ENCODE data around the gene OR10C1. TPM values are rescaled to one million over a fixed set of nuclear protein-coding genes. Genes with fewer than 3 reads are reported as not detected.

The OR10C1 gene, protein sequence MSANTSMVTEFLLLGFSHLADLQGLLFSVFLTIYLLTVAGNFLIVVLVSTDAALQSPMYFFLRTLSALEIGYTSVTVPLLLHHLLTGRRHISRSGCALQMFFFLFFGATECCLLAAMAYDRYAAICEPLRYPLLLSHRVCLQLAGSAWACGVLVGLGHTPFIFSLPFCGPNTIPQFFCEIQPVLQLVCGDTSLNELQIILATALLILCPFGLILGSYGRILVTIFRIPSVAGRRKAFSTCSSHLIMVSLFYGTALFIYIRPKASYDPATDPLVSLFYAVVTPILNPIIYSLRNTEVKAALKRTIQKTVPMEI
- total RNA-seq (2013): not detected
- not detected for polyA plus RNA-seq
- not detected in 2 replicates for polyA minus RNA-seq
- total RNA-seq: 0 to 0.23 (median 0) reads per million in 11 experiments

DNA sequence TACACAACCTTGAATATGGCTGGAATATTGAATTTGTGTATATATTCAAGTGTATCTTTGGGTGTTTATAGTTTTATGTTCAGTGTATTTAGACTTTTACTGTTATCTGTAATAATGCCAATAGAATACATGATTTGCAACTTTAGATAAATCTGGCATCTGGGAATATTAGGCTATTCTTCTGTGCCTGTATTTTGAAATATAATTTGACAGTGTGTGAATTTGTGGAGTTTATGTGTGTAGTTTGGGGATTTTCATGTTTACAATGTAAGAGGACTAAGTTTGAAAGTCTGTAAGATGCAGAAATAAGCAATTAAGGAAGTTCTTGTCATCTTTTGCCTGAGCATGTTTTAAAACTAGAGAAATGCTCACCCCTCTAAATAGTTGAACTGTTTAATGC is at the start of gene OR10C1:
Gene OR10C1, plus strand, starts transcription at position 301 of the 400 bp plus-strand sequence. CDS start 710 bp downstream, outside the sequence.
- Histone ChIP-seq H3K4me1 (ENCODE audit: control insufficient read depth in 1 of 2, insufficient read depth in 2 of 2, low read length in 2 of 2) (no peaks in the 10 kb centered on the region), H3K9me3 (replicated peaks in 1 of 2; ENCODE audit: control insufficient read depth in 1 of 2, insufficient read depth in 1 of 2, low read length in 2 of 2) (no peaks in the 10 kb centered on the region), H2AFZ (ENCODE audit: insufficient read depth, low read depth, low read length, poor library complexity, severe bottlenecking) (no peak within 1 kb of the TSS), H3K27me3 (ENCODE audit: control insufficient read depth in 2 of 2, insufficient read depth in 2 of 2, low read length in 2 of 2) (no peaks in the 10 kb centered on the region), H3K4me2 (replicated peaks; ENCODE audit: extremely low read depth, low read length, poor library complexity, severe bottlenecking) (no peak within 1 kb of the TSS), H3K9ac (ENCODE audit: insufficient read depth, low read length, poor library complexity, severe bottlenecking) (no peak within 1 kb of the TSS), H4K20me1 (ENCODE audit: insufficient read depth, low read length) (no peaks in the 10 kb centered on the region), H3K4me3 (replicated peaks in 1 of 3; ENCODE audit: low read depth in 2 of 3, low read length in 3 of 3) (no peak within 1 kb of the TSS), H3K27ac (ENCODE audit: low read depth in 1 of 2, low read length in 2 of 2) (no peak within 1 kb of the TSS), H3K79me2 (ENCODE audit: insufficient read depth, low read length) (no peaks in the 10 kb centered on the region), H3K36me3 (replicated peaks in 1 of 2; ENCODE audit: control insufficient read depth in 1 of 2, insufficient read depth in 2 of 2, low read length in 2 of 2) (no peaks in the 10 kb centered on the region)
- Mint-ChIP-seq H3K9me3 (peaks cover 3 to 9% (median 7%) of the 10 kb centered on the region in 7 donors), H3K27me3 (ENCODE audit: low read depth in 3 of 3) (peaks cover 1 to 5% (median 3%) of the 10 kb centered on the region in 3 donors), H3K27ac (no peak within 1 kb of the TSS), H3K4me1 (no peaks in the 10 kb centered on the region), H3K4me3 (no peak within 1 kb of the TSS), H3K36me3 (no peaks in the 10 kb centered on the region)
- intact Hi-C loops (cut with micrococcal nuclease): no loop called here
- no peak for DNase-seq
- TF ChIP-seq, protein P1, sequence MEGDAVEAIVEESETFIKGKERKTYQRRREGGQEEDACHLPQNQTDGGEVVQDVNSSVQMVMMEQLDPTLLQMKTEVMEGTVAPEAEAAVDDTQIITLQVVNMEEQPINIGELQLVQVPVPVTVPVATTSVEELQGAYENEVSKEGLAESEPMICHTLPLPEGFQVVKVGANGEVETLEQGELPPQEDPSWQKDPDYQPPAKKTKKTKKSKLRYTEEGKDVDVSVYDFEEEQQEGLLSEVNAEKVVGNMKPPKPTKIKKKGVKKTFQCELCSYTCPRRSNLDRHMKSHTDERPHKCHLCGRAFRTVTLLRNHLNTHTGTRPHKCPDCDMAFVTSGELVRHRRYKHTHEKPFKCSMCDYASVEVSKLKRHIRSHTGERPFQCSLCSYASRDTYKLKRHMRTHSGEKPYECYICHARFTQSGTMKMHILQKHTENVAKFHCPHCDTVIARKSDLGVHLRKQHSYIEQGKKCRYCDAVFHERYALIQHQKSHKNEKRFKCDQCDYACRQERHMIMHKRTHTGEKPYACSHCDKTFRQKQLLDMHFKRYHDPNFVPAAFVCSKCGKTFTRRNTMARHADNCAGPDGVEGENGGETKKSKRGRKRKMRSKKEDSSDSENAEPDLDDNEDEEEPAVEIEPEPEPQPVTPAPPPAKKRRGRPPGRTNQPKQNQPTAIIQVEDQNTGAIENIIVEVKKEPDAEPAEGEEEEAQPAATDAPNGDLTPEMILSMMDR (IDR thresholded peaks at IDR 0.05): no peak

DNA sequence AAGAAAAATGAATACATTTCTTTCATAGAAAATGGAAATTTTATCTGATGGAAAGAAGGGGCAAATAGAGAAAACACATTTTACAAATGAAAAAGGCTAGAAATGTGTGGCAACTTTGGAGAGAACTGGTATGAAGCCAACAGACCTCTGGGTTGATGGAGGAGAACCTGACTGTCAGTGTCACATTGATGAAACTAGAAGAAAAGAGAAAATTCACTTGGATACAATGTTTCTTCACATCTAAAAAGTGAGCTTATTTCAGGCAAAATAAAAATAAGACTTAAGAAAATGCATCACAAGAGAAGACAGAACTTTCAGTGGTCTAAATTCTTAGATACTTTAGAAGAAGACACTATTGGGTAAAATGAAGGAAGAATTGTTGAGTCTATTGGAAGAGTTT is 43.8 kb upstream of the OR10C1 start, which contains the start of gene OR12D2:
Gene OR12D2, plus strand, starts transcription at position 301 of the 400 bp plus-strand sequence. CDS start 1,069 bp downstream, outside the sequence.
- Histone ChIP-seq H3K4me2 (replicated peaks; ENCODE audit: extremely low read depth, low read length, poor library complexity, severe bottlenecking) (no peak within 1 kb of the TSS), H3K36me3 (replicated peaks in 1 of 2; ENCODE audit: control insufficient read depth in 1 of 2, insufficient read depth in 2 of 2, low read length in 2 of 2) (no peaks in the 10 kb centered on the region), H4K20me1 (ENCODE audit: insufficient read depth, low read length) (no peaks in the 10 kb centered on the region), H3K4me3 (replicated peaks in 1 of 3; ENCODE audit: low read depth in 2 of 3, low read length in 3 of 3) (no peak within 1 kb of the TSS), H3K27me3 (ENCODE audit: control insufficient read depth in 2 of 2, insufficient read depth in 2 of 2, low read length in 2 of 2) (no peaks in the 10 kb centered on the region), H3K9me3 (replicated peaks in 1 of 2; ENCODE audit: control insufficient read depth in 1 of 2, insufficient read depth in 1 of 2, low read length in 2 of 2) (peaks cover 0 to 4% of the 10 kb centered on the region in 2 donors), H2AFZ (ENCODE audit: insufficient read depth, low read depth, low read length, poor library complexity, severe bottlenecking) (no peak within 1 kb of the TSS), H3K27ac (ENCODE audit: low read depth in 1 of 2, low read length in 2 of 2) (no peak within 1 kb of the TSS), H3K4me1 (ENCODE audit: control insufficient read depth in 1 of 2, insufficient read depth in 2 of 2, low read length in 2 of 2) (no peaks in the 10 kb centered on the region), H3K9ac (ENCODE audit: insufficient read depth, low read length, poor library complexity, severe bottlenecking) (no peak within 1 kb of the TSS), H3K79me2 (ENCODE audit: insufficient read depth, low read length) (no peaks in the 10 kb centered on the region)
- intact Hi-C loops (cut with micrococcal nuclease): no loop called here
- Mint-ChIP-seq H3K4me1 (no peaks in the 10 kb centered on the region), H3K4me3 (no peak within 1 kb of the TSS), H3K27me3 (ENCODE audit: low read depth in 3 of 3) (peaks cover under 1 to 8% (median 3%) of the 10 kb centered on the region in 3 donors), H3K9me3 (peaks cover 0 to 8% (median 0%) of the 10 kb centered on the region in 7 donors), H3K27ac (no peak within 1 kb of the TSS), H3K36me3 (no peaks in the 10 kb centered on the region)
- TF ChIP-seq, protein P1 (IDR thresholded peaks at IDR 0.05): no peak
- DNase-seq: no peak

Measured in CD14-positive monocyte (primary cell).